ENCODE results near the gene SLC1A2.

DNA sequence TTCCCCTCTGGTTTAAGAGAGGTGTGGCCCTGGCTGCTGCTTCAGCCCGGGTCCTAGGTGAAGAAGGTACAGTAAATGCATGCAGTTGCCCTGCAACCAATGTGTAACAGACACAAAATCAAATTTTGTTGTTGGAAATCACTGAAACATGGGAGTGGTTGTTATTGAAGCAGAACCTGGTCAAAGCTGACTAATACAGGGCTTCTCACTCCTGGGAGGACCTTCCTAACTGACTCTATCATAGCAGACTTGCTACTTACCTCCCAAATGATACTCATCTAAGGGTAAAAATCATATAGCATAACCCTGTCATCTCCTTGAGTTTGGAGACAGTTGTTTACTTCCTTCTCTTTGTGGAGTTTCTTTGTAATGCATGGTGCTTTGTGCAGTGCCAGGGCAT is 52.6 kb downstream of the SLC1A2 start:
- TF ChIP-seq BHLHE40 (IDR thresholded peaks at IDR 0.05; ENCODE audit: borderline replicate concordance) (no peak), L3MBTL2 (conservative IDR thresholded peaks at IDR 0.05) (no peak), FOXK2 (IDR thresholded peaks at IDR 0.05) (no peak), FOXM1 (IDR thresholded peaks at IDR 0.05; ENCODE audit: borderline replicate concordance) (no peak), SP1 (IDR thresholded peaks at IDR 0.05) (no peak), ELF4 (IDR thresholded peaks at IDR 0.05) (no peak), HDGF (IDR thresholded peaks at IDR 0.05; ENCODE audit: borderline replicate concordance) (no peak), LEF1 (IDR thresholded peaks at IDR 0.05; ENCODE audit: borderline replicate concordance) (no peak), TARDBP (IDR thresholded peaks at IDR 0.05) (no peak), ZNF384 (IDR thresholded peaks at IDR 0.05) (no peak), FOXA1 (IDR thresholded peaks at IDR 0.05) (no peak)

Measured in HEK293T (cell line).